HG03066 (cell line): ENCODE data around the gene CDH2.

ENCODE experiments used
- ATAC-seq: cut with Tn5 transposase; IDR thresholded peaks from one replicate; pipeline ENCODE4 v1.9.1; 2021; ENCODE audit warnings: low read depth; ENCODE audit not compliant: unreplicated experiment

Gene CDH2

GRCh38 chr18:28095041-28095440 is 81.9 kb downstream of the CDH2 start:
- no peak for ATAC-seq

- no peak for ATAC-seq
Measured at GRCh38 chr18:28091197-28091596, 85.7 kb downstream of the CDH2 start.

- no peak for ATAC-seq
Measured at GRCh38 chr18:28088477-28088876, 88.5 kb downstream of the CDH2 start.

GRCh38 chr18:28086670-28087552 is 90.0 kb downstream of the CDH2 start:
- no peak for ATAC-seq

- ATAC-seq = no peak
Measured at GRCh38 chr18:28081516-28081915, 95.4 kb downstream of the CDH2 start.

GRCh38 chr18:28080876-28081300 is 96.0 kb downstream of the CDH2 start:
- ATAC-seq = no peak

GRCh38 chr18:28079883-28080282 is 97.0 kb downstream of the CDH2 start:
- ATAC-seq = no peak

GRCh38 chr18:28078849-28079248 is 98.1 kb downstream of the CDH2 start:
- ATAC-seq = no peak

- no peak for ATAC-seq
Measured at GRCh38 chr18:28078298-28078697, 98.6 kb downstream of the CDH2 start.

- ATAC-seq = no peak
Measured at GRCh38 chr18:28075501-28075900, 101.4 kb downstream of the CDH2 start.

GRCh38 chr18:28074076-28074475 is 102.9 kb downstream of the CDH2 start:
- ATAC-seq = no peak

GRCh38 chr18:28073658-28074057 is 103.3 kb downstream of the CDH2 start:
- no peak for ATAC-seq

GRCh38 chr18:28071199-28071598 is 105.7 kb downstream of the CDH2 start:
- no peak for ATAC-seq

- no peak for ATAC-seq
Measured at GRCh38 chr18:28068207-28068606, 108.7 kb downstream of the CDH2 start.

- no peak for ATAC-seq
Measured at GRCh38 chr18:28067346-28067745, 109.6 kb downstream of the CDH2 start.

GRCh38 chr18:28065793-28066186 is 111.1 kb downstream of the CDH2 start:
- ATAC-seq = no peak

- no peak for ATAC-seq
Measured at GRCh38 chr18:28065031-28065792, 111.7 kb downstream of the CDH2 start.

- no peak for ATAC-seq
Measured at GRCh38 chr18:28063926-28064325, 113.0 kb downstream of the CDH2 start.

- no peak for ATAC-seq
Measured at GRCh38 chr18:28063271-28063761, 113.6 kb downstream of the CDH2 start.

- no peak for ATAC-seq
Measured at GRCh38 chr18:28062443-28062842, 114.5 kb downstream of the CDH2 start.

- no peak for ATAC-seq
Measured at GRCh38 chr18:28059861-28060260, 117.1 kb downstream of the CDH2 start.

GRCh38 chr18:28050545-28050944 is 126.4 kb downstream of the CDH2 start:
- ATAC-seq = no peak
